ENCODE measurements around the gene PRSS33.

The PRSS33 gene

GRCh38 chr16:2763173-2763572, 24.2 kb downstream of the PRSS33 start:
- DNase-seq (ENCODE audit: low spot score) = no peak

GRCh38 chr16:2762711-2763110, 24.6 kb downstream of the PRSS33 start:
- no peak for DNase-seq (ENCODE audit: low spot score)

GRCh38 chr16:2761886-2762583, 25.3 kb downstream of the PRSS33 start:
- DNase-seq (ENCODE audit: low spot score) = no peak

- DNase-seq (ENCODE audit: low spot score) = no peak
Observed at GRCh38 chr16:2761472-2761871, 25.9 kb downstream of the PRSS33 start.

- DNase-seq (ENCODE audit: low spot score) = no peak
Observed at GRCh38 chr16:2757344-2757743, 30.0 kb downstream of the PRSS33 start.

- no peak for DNase-seq (ENCODE audit: low spot score)
Observed at GRCh38 chr16:2756288-2757015, 30.9 kb downstream of the PRSS33 start.

- DNase-seq (ENCODE audit: low spot score) = no peak
Observed at GRCh38 chr16:2755158-2755557, 32.2 kb downstream of the PRSS33 start.

- DNase-seq (ENCODE audit: low spot score) = no peak
Observed at GRCh38 chr16:2753733-2754020, 33.7 kb downstream of the PRSS33 start.

- DNase-seq (ENCODE audit: low spot score) = peak; percentile 90
Observed at GRCh38 chr16:2752850-2753732, 34.3 kb downstream of the PRSS33 start.

- DNase-seq (ENCODE audit: low spot score) = peak; percentile 95
Observed at GRCh38 chr16:2752035-2752849, 35.1 kb downstream of the PRSS33 start, which contains the start of gene SRRM2. SRRM2 (plus strand) TSS chr16:2752638; CDS start chr16:2756365, 3,727 bp downstream.

- peak; percentile 88 for DNase-seq (ENCODE audit: low spot score)
Observed at GRCh38 chr16:2751577-2752034, 35.8 kb downstream of the PRSS33 start.

GRCh38 chr16:2749936-2750335, 37.4 kb downstream of the PRSS33 start:
- DNase-seq (ENCODE audit: low spot score) = no peak

GRCh38 chr16:2749476-2749875, 37.9 kb downstream of the PRSS33 start:
- DNase-seq (ENCODE audit: low spot score) = no peak

- DNase-seq (ENCODE audit: low spot score) = no peak
Observed at GRCh38 chr16:2748757-2749455, 38.5 kb downstream of the PRSS33 start.

GRCh38 chr16:2745961-2746360, 41.4 kb downstream of the PRSS33 start:
- DNase-seq (ENCODE audit: low spot score) = no peak

- DNase-seq (ENCODE audit: low spot score) = no peak
Observed at GRCh38 chr16:2745116-2745890, 42.1 kb downstream of the PRSS33 start.

- DNase-seq (ENCODE audit: low spot score) = no peak
Observed at GRCh38 chr16:2744711-2745110, 42.6 kb downstream of the PRSS33 start.

- DNase-seq (ENCODE audit: low spot score) = no peak
Observed at GRCh38 chr16:2743007-2743810, 44.2 kb downstream of the PRSS33 start.

- DNase-seq (ENCODE audit: low spot score) = no peak
Observed at GRCh38 chr16:2742323-2743006, 44.9 kb downstream of the PRSS33 start.
